Smooth muscle cell (in vitro differentiated cells): ENCODE data around the gene DNAH14. TPM values are rescaled to one million over a fixed set of nuclear protein-coding genes. Genes with fewer than 3 reads are reported as not detected.

Source experiments
- DNase-seq: peaks from one replicate; lab custom pipeline; 2025; ENCODE audit not compliant: unreplicated experiment; lab: John Stamatoyannopoulos, UW
- H2AFZ ChIP-seq: fragments of 200-600 bp; sonication (generic); 2 replicates; pipeline ENCODE4 v1.6.0; 2016; ENCODE audit warnings: antibody characterized with exemption, low read depth, mild to moderate bottlenecking
- H3F3A ChIP-seq: fragments of 200-600 bp; sonication (generic); 2 replicates; pipeline ENCODE4 v1.6.0; 2017; ENCODE audit warnings: antibody characterized with exemption, low read depth
- H3K27ac ChIP-seq: fragments of 200-600 bp; sonication (generic); 2 replicates; pipeline ENCODE4 v1.5.1; 2016; ENCODE audit warnings: low read depth, mild to moderate bottlenecking
- H3K27me3 ChIP-seq: fragments of 200-600 bp; sonication (generic); 2 replicates; pipeline ENCODE4 v1.6.1; 2016; ENCODE audit warnings: low read depth, mild to moderate bottlenecking
- H3K36me3 ChIP-seq: fragments of 200-600 bp; sonication (generic); 2 replicates; pipeline ENCODE4 v1.5.1; 2016; ENCODE audit warnings: low read depth
- H3K4me1 ChIP-seq: fragments of 200-600 bp; sonication (generic); 2 replicates; pipeline ENCODE4 v1.5.1; 2016; ENCODE audit warnings: low read depth
- H3K4me2 ChIP-seq: fragments of 200-600 bp; sonication (generic); 2 replicates; pipeline ENCODE4 v1.6.0; 2016; ENCODE audit warnings: mild to moderate bottlenecking
- H3K4me3 ChIP-seq: fragments of 200-600 bp; sonication (generic); 2 replicates; pipeline ENCODE4 v1.5.1; 2016; ENCODE audit warnings: mild to moderate bottlenecking
- H3K79me2 ChIP-seq: fragments of 200-600 bp; sonication (generic); 2 replicates; pipeline ENCODE4 v1.6.0; 2016; ENCODE audit warnings: low read depth, mild to moderate bottlenecking
- H3K9ac ChIP-seq: fragments of 200-600 bp; sonication (generic); 2 replicates; pipeline ENCODE4 v1.6.0; 2016; ENCODE audit warnings: low read depth
- H3K9me3 ChIP-seq: fragments of 200-600 bp; sonication (generic); replicated peaks from 2 replicates; pipeline ENCODE4 v1.5.1; 2016; ENCODE audit warnings: low read depth
- H4K20me1 ChIP-seq: fragments of 200-600 bp; sonication (generic); 2 replicates; pipeline ENCODE4 v1.6.0; 2016; ENCODE audit warnings: low read depth
- CTCF ChIP-seq: fragments of 200-600 bp; sonication (generic); IDR thresholded peaks from 2 replicates; pipeline ENCODE4 v1.5.1; 2017; ENCODE audit warnings: borderline replicate concordance, mild to moderate bottlenecking, antibody characterized with exemption; ENCODE audit not compliant: insufficient read depth, poor library complexity, severe bottlenecking
- WGBS: methylation state at CpG from one replicate; pipeline ENCODE4 v1.1.7; 2016; ENCODE audit warnings: low lambda C conversion rate; 5-methylcytosine and 5-hydroxymethylcytosine counted together
- polyA plus RNA-seq: library from polyadenylated mRNA; unstranded; fragments of >200 nt; fragmentation: Nextera tagmentation; extraction: Ambion mirVana; gene quantifications from 2 replicates; pipeline ENCODE4 v1.2.1, GENCODE V29; 2016
- total RNA-seq: library from RNA; depleted of rRNA; stranded (reverse); fragments of >200 nt; gene quantifications from 2 replicates; pipeline ENCODE4 v1.2.3, GENCODE V29; 2014

The DNAH14 gene
- total and polyA plus RNA-seq, 2 experiments from 2014 or later, result 9.4 to 44.0 TPM

- Histone ChIP-seq H3K9ac (no peak overlapping the region), H3K27ac (no peak overlapping the region), H3K9me3 (no peaks in the 10 kb centered on the region), H3K27me3 (no peaks in the 10 kb centered on the region), H3F3A (peaks cover 5% of the 10 kb centered on the region), H3K4me3 (no peak overlapping the region), H2AFZ (no peak overlapping the region), H3K4me2 (no peak overlapping the region), H4K20me1 (peaks cover 21% of the 10 kb centered on the region), H3K36me3 (no peaks in the 10 kb centered on the region), H3K79me2 (peaks cover 22% of the 10 kb centered on the region), H3K4me1 (peaks cover 18% of the 10 kb centered on the region)
- TF ChIP-seq CTCF, result no peak
- WGBS, result 85% methylated on average over 7 of the region's 7 CpGs
- DNase-seq, result no peak
These were observed 500.8 kb downstream of the DNAH14 start for GRCh38 chr1:225430301-225430700.

- Histone ChIP-seq H3F3A (no peaks in the 10 kb centered on the region), H3K9ac (no peak overlapping the region), H4K20me1 (peaks cover 11% of the 10 kb centered on the region), H3K27me3 (no peaks in the 10 kb centered on the region), H3K4me1 (peaks cover 9% of the 10 kb centered on the region), H3K4me2 (no peak overlapping the region), H3K4me3 (no peak overlapping the region), H3K36me3 (no peaks in the 10 kb centered on the region), H3K27ac (no peak overlapping the region), H2AFZ (no peak overlapping the region), H3K9me3 (no peaks in the 10 kb centered on the region), H3K79me2 (peaks cover 12% of the 10 kb centered on the region)
- no peak for DNase-seq
- no peak for TF ChIP-seq CTCF
- 96% methylated on average over 36 of the region's 36 CpGs for WGBS
These were observed 501.8 kb downstream of the DNAH14 start for GRCh38 chr1:225431081-225431863.

GRCh38 chr1:225434046-225434445 is 504.6 kb downstream of the DNAH14 start:
- no peak overlapping the region for H2AFZ ChIP-seq
- no peaks in the 10 kb centered on the region for H3F3A ChIP-seq
- no peak overlapping the region for H3K4me3 ChIP-seq
- H3K4me2 ChIP-seq, result no peak overlapping the region
- DNase-seq, result no peak
- no peaks in the 10 kb centered on the region for H3K9me3 ChIP-seq
- no peaks in the 10 kb centered on the region for H3K27me3 ChIP-seq
- no peaks in the 10 kb centered on the region for H3K79me2 ChIP-seq
- H3K36me3 ChIP-seq, result no peaks in the 10 kb centered on the region
- H3K27ac ChIP-seq, result no peak overlapping the region
- TF ChIP-seq CTCF, result no peak
- H3K4me1 ChIP-seq, result peaks cover 1% of the 10 kb centered on the region
- WGBS, result 95% methylated on average over 5 of the region's 5 CpGs
- no peaks in the 10 kb centered on the region for H4K20me1 ChIP-seq
- H3K9ac ChIP-seq, result no peak overlapping the region

- Histone ChIP-seq H3K9ac (no peak overlapping the region), H3K36me3 (no peaks in the 10 kb centered on the region), H3K9me3 (no peaks in the 10 kb centered on the region), H3K27me3 (no peaks in the 10 kb centered on the region), H3K79me2 (no peaks in the 10 kb centered on the region), H4K20me1 (no peaks in the 10 kb centered on the region), H3K4me3 (no peak overlapping the region), H3K27ac (no peak overlapping the region), H3F3A (no peaks in the 10 kb centered on the region), H3K4me1 (no peaks in the 10 kb centered on the region), H2AFZ (no peak overlapping the region), H3K4me2 (no peak overlapping the region)
- WGBS, result 74% methylated on average over 6 of the region's 6 CpGs
- DNase-seq, result no peak
- TF ChIP-seq CTCF, result no peak
These were observed 505.6 kb downstream of the DNAH14 start for GRCh38 chr1:225435076-225435475.
